GM12878 (cell line): ENCODE measurements around the gene GPC5. TPM values are rescaled to one million over a fixed set of nuclear protein-coding genes. Genes with fewer than 3 reads are reported as not detected.

Source experiments
- ATAC-seq: fragments of 200-7000 bp; cut with Tn5 transposase; 3 replicates; pipeline ENCODE4 v1.9.1; 2020; ENCODE audit warnings: mild to moderate bottlenecking, moderate library complexity
- BruUV-seq: library from RNA; stranded (reverse); fragments of 400-500 nt; replicated peaks from 2 replicates; lab custom pipeline; 2021; lab: Mats Ljungman, UMichigan
- CTCF ChIA-PET: fragments of 300-600 bp; sonication (Branson Sonifier 250); formaldehyde crosslinking; extraction: SDS; loops from one replicate; lab custom pipeline; 2021; ENCODE audit warnings: inconsistent platforms; lab: Yijun Ruan, JAX
- POLR2A ChIA-PET: fragments of 350-600 bp; formaldehyde crosslinking; extraction: SDS; loops from one replicate; lab custom pipeline; 2021; ENCODE audit warnings: inconsistent platforms; lab: Charles Lee
- RAD21 ChIA-PET: fragments of 300-600 bp; sonication (Branson Sonifier 250); formaldehyde crosslinking; loops from one replicate; lab custom pipeline; 2023; ENCODE audit warnings: antibody characterized with exemption; ENCODE audit not compliant: unreplicated experiment; lab: Charles Lee
- SMC1A ChIA-PET: fragments of 300-600 bp; sonication (Branson Sonifier 250); formaldehyde crosslinking; loops from one replicate; lab custom pipeline; 2023; ENCODE audit not compliant: unreplicated experiment, uncharacterized antibody; lab: Charles Lee
- DNase-seq: peaks from one replicate; pipeline ENCODE4 v3.0.0-alpha.2; 2011; ENCODE audit warnings: low read depth, low spot score
- FAIRE-seq: peaks from 3 replicates; lab custom pipeline; 2011; peaks lifted over from hg19 to GRCh38; lab: Jason Lieb, UNC
- H2AFZ ChIP-seq: 2 replicates; pipeline ENCODE4 v1.6.0; 2011; ENCODE audit warnings: low read depth, low read length, control low read depth; ENCODE audit not compliant: control insufficient read depth
- H3K27ac ChIP-seq: 2 replicates; pipeline ENCODE4 v1.5.1; 2011; ENCODE audit warnings: control low read depth; ENCODE audit not compliant: control insufficient read depth, insufficient read depth
- H3K27me3 ChIP-seq, 2 experiments: replicated peaks in 1 of 2; 2 replicates each; pipeline versions ENCODE4 v1.6.0 to v1.6.1; 2011; ENCODE audit warnings: low read length in 1 of 2; ENCODE audit not compliant: control insufficient read depth in 2 of 2, insufficient read depth in 2 of 2
- H3K36me3 ChIP-seq, 2 experiments: 2 replicates each; pipeline ENCODE4 v1.5.1; 2011; ENCODE audit warnings: low read length in 1 of 2; ENCODE audit not compliant: control insufficient read depth in 2 of 2, insufficient read depth in 2 of 2
- H3K4me1 ChIP-seq: 2 replicates; pipeline ENCODE4 v1.6.1; 2011; ENCODE audit warnings: mild to moderate bottlenecking, low read length, moderate library complexity, mixed read lengths; ENCODE audit not compliant: control insufficient read depth, insufficient read depth
- H3K4me2 ChIP-seq: 2 replicates; pipeline ENCODE4 v1.6.0; 2011; ENCODE audit warnings: control low read depth; ENCODE audit not compliant: control insufficient read depth, insufficient read depth
- H3K4me3 ChIP-seq: fragments of 200-600 bp; sonication (generic); 2 replicates; pipeline ENCODE4 v1.5.1; 2016
- H3K79me2 ChIP-seq: 2 replicates; pipeline ENCODE4 v1.6.0; 2011; ENCODE audit warnings: low read length; ENCODE audit not compliant: control insufficient read depth, insufficient read depth
- H3K9ac ChIP-seq: 2 replicates; pipeline ENCODE4 v1.8.0; 2011; ENCODE audit warnings: low read length, control low read depth, mixed read lengths; ENCODE audit not compliant: control insufficient read depth, insufficient read depth
- H3K9me3 ChIP-seq: replicated peaks from 3 replicates; pipeline ENCODE4 v1.5.1; 2011; ENCODE audit warnings: mild to moderate bottlenecking, low read length; ENCODE audit not compliant: control insufficient read depth, insufficient read depth
- H4K20me1 ChIP-seq: 2 replicates; pipeline ENCODE4 v1.6.0; 2011; ENCODE audit not compliant: control insufficient read depth, insufficient read depth
- CREM ChIP-seq: IDR thresholded peaks from 2 replicates; pipeline ENCODE4 v1.6.1; 2014; ENCODE audit warnings: antibody characterized with exemption, low read depth
- FOXK2 ChIP-seq: fragments of 450-650 bp; IDR thresholded peaks from 2 replicates; pipeline ENCODE4 v1.6.1; 2017; ENCODE audit warnings: mild to moderate bottlenecking, moderate library complexity
- NR2C1 ChIP-seq: fragments of 450-650 bp; IDR thresholded peaks from 2 replicates; pipeline ENCODE4 v1.6.1; 2017; ENCODE audit warnings: antibody characterized with exemption, mild to moderate bottlenecking, moderate library complexity
- POLR2A ChIP-seq: IDR thresholded peaks from 2 replicates; pipeline ENCODE4 v1.6.1; 2011; ENCODE audit warnings: low read depth, mild to moderate bottlenecking, low read length
- POU2F2 ChIP-seq: IDR thresholded peaks from 3 replicates; pipeline ENCODE4 v1.6.1; 2011; ENCODE audit warnings: low read depth, mild to moderate bottlenecking, low read length, borderline replicate concordance
- REST ChIP-seq: IDR thresholded peaks from 2 replicates; pipeline ENCODE4 v1.6.1; 2012; ENCODE audit warnings: mild to moderate bottlenecking, low read depth, low read length
- RUNX3 ChIP-seq: IDR thresholded peaks from 2 replicates; pipeline ENCODE4 v1.6.1; 2012; ENCODE audit warnings: low read length, inconsistent platforms
- SMC3 ChIP-seq: IDR thresholded peaks from 2 replicates; pipeline ENCODE4 v1.6.1; 2011; ENCODE audit warnings: low read length, improper control_type of control experiment, borderline replicate concordance
- STAT3 ChIP-seq: IDR thresholded peaks from 2 replicates; pipeline ENCODE4 v1.6.1; 2011; ENCODE audit warnings: low read depth, low read length, improper control_type of control experiment
- WGBS: methylation state at CpG from one replicate; pipeline ENCODE4 v1.1.6; 2016; ENCODE audit warnings: low lambda C conversion rate; ENCODE audit not compliant: insufficient replicate concordance, insufficient coverage; ENCODE audit errors: missing lambda C conversion rate; 5-methylcytosine and 5-hydroxymethylcytosine counted together
- in situ Hi-C: fragments of 300-500 bp; cut with MboI; formaldehyde crosslinking; loops from 9 replicates; pipeline ENCODE4 v1.14.3; 2018; ENCODE audit warnings: mixed read lengths
- intact Hi-C: fragments of 100-400 bp; cut with micrococcal nuclease; formaldehyde crosslinking; loops from one replicate; pipeline ENCODE4 v1.14.2; 2022; ENCODE audit not compliant: unreplicated experiment
- polyA plus RNA-seq, 11 experiments: library from polyadenylated mRNA; depleted of rRNA in 4 of 11; unstranded in 6 of 11; stranded (reverse) in 5 of 11; fragments of >200 nt; fragmentation: Nextera tagmentation in 4 of 11; fragmentation: Illumina TruSeq in 1 of 11; extraction: Ambion mirVana in 4 of 11; extraction: Trizol in 1 of 11; gene quantifications; 1 replicate in 1 of 11; 2 replicates in 10 of 11; pipeline versions ENCODE4 v1.2.1 to v1.2.3, GENCODE V29; 2011 to 2016; ENCODE audit warnings: inconsistent platforms in 2 of 11, missing spikeins in 2 of 11, low read depth in 1 of 11
- total RNA-seq, 4 experiments: library from RNA; depleted of rRNA in 3 of 4; stranded (reverse); fragments of >200 nt in 3 of 4; fragmentation: Illumina TruSeq in 1 of 4; extraction: Trizol in 1 of 4; gene quantifications; 2 replicates each; pipeline versions ENCODE4 v1.2.1 to v1.2.3, GENCODE V29; 2013 to 2021
- TF ChIP-seq, protein P1 (sequence below): IDR thresholded peaks from 2 replicates; pipeline ENCODE4 v1.6.1; 2011; ENCODE audit warnings: borderline replicate concordance, low read depth, mild to moderate bottlenecking, moderate library complexity, low read length; ENCODE audit not compliant: insufficient read depth, poor library complexity, severe bottlenecking

Gene GPC5
- total and polyA plus RNA-seq, 10 of the 15 experiments (the other 5 are each of a cell fraction or from before 2014, with no cell fraction given) = 0.05 to 0.87 (median 0.44) TPM; not detected in 1

GRCh38 chr13:92488249-92488852, 1089.9 kb downstream of the GPC5 start:
- in situ Hi-C loops = no loop called here
- FAIRE-seq = no peak

DNA sequence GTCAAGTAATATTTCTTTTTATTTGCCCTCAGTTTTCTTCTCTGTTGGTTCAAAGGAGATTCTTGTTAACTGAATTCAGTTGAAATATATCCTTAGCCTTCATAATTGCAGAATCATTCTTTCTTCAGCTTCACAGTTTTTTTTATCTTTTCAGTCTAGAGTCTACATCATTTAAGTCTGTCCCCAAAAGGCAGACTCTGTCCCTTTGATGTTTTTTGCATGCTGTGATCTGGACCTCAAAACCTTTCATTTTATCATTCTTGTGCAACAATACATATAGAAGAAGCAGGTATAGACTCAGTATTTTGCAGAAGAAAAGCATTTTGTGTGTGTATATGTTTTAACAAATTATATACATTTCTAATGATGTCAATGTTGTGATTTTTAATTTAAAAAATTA, 1093.4 kb downstream of the GPC5 start:
- Histone ChIP-seq H2AFZ (no peak overlapping the region), H3K36me3 (no peaks in the 10 kb centered on the region)
- no peak for ATAC-seq

More at GRCh38 chr13:92488249-92488852, 1089.9 kb downstream of the GPC5 start:
- intact Hi-C loops = no loop called here
- ChIA-PET CTCF (no interaction called here), RAD21 (no interaction called here), SMC1A (no interaction called here), POLR2A (no interaction called here)
- H3K79me2 ChIP-seq = no peaks in the 10 kb centered on the region
- no peaks in the 10 kb centered on the region for H3K27me3 ChIP-seq
- no peak overlapping the region for H3K4me3 ChIP-seq
- no peaks in the 10 kb centered on the region for H3K9me3 ChIP-seq
- H3K9ac ChIP-seq = no peak overlapping the region
- WGBS = 61% methylated on average over 7 of the region's 7 CpGs
- BruUV-seq = no TSS peak
- no peaks in the 10 kb centered on the region for H4K20me1 ChIP-seq
- no peak overlapping the region for H2AFZ ChIP-seq
- no peaks in the 10 kb centered on the region for H3K36me3 ChIP-seq
- ATAC-seq (no peak), DNase-seq (no peak)
- no peaks in the 10 kb centered on the region for H3K4me1 ChIP-seq
- TF ChIP-seq STAT3 (no peak), RUNX3 (no peak), CREM (no peak), FOXK2 (no peak), SMC3 (no peak), POU2F2 (no peak)
- TF ChIP-seq, protein P1, sequence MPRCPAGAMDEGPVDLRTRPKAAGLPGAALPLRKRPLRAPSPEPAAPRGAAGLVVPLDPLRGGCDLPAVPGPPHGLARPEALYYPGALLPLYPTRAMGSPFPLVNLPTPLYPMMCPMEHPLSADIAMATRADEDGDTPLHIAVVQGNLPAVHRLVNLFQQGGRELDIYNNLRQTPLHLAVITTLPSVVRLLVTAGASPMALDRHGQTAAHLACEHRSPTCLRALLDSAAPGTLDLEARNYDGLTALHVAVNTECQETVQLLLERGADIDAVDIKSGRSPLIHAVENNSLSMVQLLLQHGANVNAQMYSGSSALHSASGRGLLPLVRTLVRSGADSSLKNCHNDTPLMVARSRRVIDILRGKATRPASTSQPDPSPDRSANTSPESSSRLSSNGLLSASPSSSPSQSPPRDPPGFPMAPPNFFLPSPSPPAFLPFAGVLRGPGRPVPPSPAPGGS = no peak
- H3K4me2 ChIP-seq = no peak overlapping the region
- H3K27ac ChIP-seq = no peak overlapping the region

More for the DNA sequence above, 1093.4 kb downstream of the GPC5 start:
- SMC1A ChIA-PET = no interaction called here
- H3K27me3 ChIP-seq = no peaks in the 10 kb centered on the region
- no peak overlapping the region for H3K4me2 ChIP-seq
- H3K79me2 ChIP-seq = no peaks in the 10 kb centered on the region
- BruUV-seq = no TSS peak
- H3K4me3 ChIP-seq = no peak overlapping the region
- in situ Hi-C loops = no loop called here
- no peaks in the 10 kb centered on the region for H3K9me3 ChIP-seq
- DNase-seq (no peak), FAIRE-seq (no peak)
- CTCF ChIA-PET = no interaction called here
- H3K27ac ChIP-seq = no peak overlapping the region
- no peak for TF ChIP-seq POLR2A
- TF ChIP-seq REST = no peak
- no peak for TF ChIP-seq NR2C1
- TF ChIP-seq, all 136 proteins: peak for 0
- Histone ChIP-seq H3K9ac (no peak overlapping the region), H4K20me1 (no peaks in the 10 kb centered on the region), H3K4me1 (no peaks in the 10 kb centered on the region)
- ChIA-PET POLR2A (no interaction called here), RAD21 (no interaction called here)
- intact Hi-C loops = no loop called here
